Astrocyte (in vitro differentiated cells and primary cell): ENCODE results near the gene PCYOX1L.

ENCODE experiments used
- CTCF ChIP-seq: IDR thresholded peaks from 2 replicates; pipeline ENCODE4 v1.5.1; 2011; ENCODE audit warnings: low read depth, mild to moderate bottlenecking, inconsistent platforms, low read length, moderate library complexity; ENCODE audit not compliant: insufficient read depth
- EZH2 ChIP-seq: IDR thresholded peaks from 2 replicates; pipeline ENCODE4 v1.6.1; 2012; ENCODE audit warnings: mild to moderate bottlenecking, low read length, inconsistent platforms; ENCODE audit not compliant: insufficient read depth

GRCh38 chr5:149379177-149379761, 21.4 kb downstream of the PCYOX1L start, which contains the start of gene IL17B:
- TF ChIP-seq CTCF (no peak), EZH2 (no peak)
